Left ventricle myocardium inferior (tissue), 1 donor: ENCODE data around the gene HIC1. TPM values are rescaled to one million over a fixed set of nuclear protein-coding genes. Genes with fewer than 3 reads are reported as not detected.

Experiments
- DNase-seq: peaks from one replicate; pipeline ENCODE4 v3.0.0-alpha.2; 2020
- H3K27ac ChIP-seq: fragments of 200-600 bp; replicated peaks from 2 replicates; pipeline ENCODE4 v1.8.0; 2021
- H3K27me3 ChIP-seq: fragments of 200-600 bp; 2 replicates; pipeline ENCODE4 v1.8.0; 2021; ENCODE audit warnings: low read depth
- H3K36me3 ChIP-seq: fragments of 200-600 bp; 2 replicates; pipeline ENCODE4 v1.8.0; 2021
- H3K4me1 ChIP-seq: fragments of 200-600 bp; 2 replicates; pipeline ENCODE4 v1.8.0; 2021
- H3K4me3 ChIP-seq: fragments of 200-600 bp; 2 replicates; pipeline ENCODE4 v1.8.0; 2021; ENCODE audit warnings: mild to moderate bottlenecking, moderate library complexity
- H3K9me3 ChIP-seq: fragments of 200-600 bp; replicated peaks from 2 replicates; pipeline ENCODE4 v1.8.0; 2021
- intact Hi-C: fragments of 100-400 bp; cut with micrococcal nuclease; formaldehyde crosslinking; loops from one replicate; pipeline ENCODE4 v1.11.0; 2022
- total RNA-seq: library from RNA; stranded (reverse); fragmentation: NEBNext Ultra II Directional; extraction: Animal tissue kit (Norgen Biotek cat#: 25700); gene quantifications from one replicate; pipeline ENCODE4 v1.2.1, GENCODE V29; 2021
- TF ChIP-seq, protein P1 (sequence below): fragments of 200-600 bp; IDR thresholded peaks from 2 replicates; pipeline ENCODE4 v1.8.0; 2021; ENCODE audit warnings: antibody characterized with exemption, mild to moderate bottlenecking, borderline replicate concordance
- donor health status: DM: no; HTN: yes; CAD: no; lungs with severe emphysema.

The HIC1 gene
- total RNA-seq, 1 donor from 2014 or later, result 23.5 TPM

- Histone ChIP-seq H3K4me1 (peaks cover 46% of the 10 kb centered on the region), H3K27ac (peak overlapping the region; percentile 80), H3K9me3 (no peaks in the 10 kb centered on the region), H3K27me3 (no peaks in the 10 kb centered on the region), H3K4me3 (no peak overlapping the region), H3K36me3 (no peaks in the 10 kb centered on the region)
- TF ChIP-seq, protein P1, sequence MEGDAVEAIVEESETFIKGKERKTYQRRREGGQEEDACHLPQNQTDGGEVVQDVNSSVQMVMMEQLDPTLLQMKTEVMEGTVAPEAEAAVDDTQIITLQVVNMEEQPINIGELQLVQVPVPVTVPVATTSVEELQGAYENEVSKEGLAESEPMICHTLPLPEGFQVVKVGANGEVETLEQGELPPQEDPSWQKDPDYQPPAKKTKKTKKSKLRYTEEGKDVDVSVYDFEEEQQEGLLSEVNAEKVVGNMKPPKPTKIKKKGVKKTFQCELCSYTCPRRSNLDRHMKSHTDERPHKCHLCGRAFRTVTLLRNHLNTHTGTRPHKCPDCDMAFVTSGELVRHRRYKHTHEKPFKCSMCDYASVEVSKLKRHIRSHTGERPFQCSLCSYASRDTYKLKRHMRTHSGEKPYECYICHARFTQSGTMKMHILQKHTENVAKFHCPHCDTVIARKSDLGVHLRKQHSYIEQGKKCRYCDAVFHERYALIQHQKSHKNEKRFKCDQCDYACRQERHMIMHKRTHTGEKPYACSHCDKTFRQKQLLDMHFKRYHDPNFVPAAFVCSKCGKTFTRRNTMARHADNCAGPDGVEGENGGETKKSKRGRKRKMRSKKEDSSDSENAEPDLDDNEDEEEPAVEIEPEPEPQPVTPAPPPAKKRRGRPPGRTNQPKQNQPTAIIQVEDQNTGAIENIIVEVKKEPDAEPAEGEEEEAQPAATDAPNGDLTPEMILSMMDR, result no peak
- no peak for DNase-seq
- intact Hi-C loops, result no loop called here
Measured at GRCh38 chr17:2106308-2106955, 51.5 kb downstream of the HIC1 start.

- Histone ChIP-seq H3K4me3 (no peak overlapping the region), H3K9me3 (no peaks in the 10 kb centered on the region), H3K4me1 (peaks cover 39% of the 10 kb centered on the region), H3K27ac (peak overlapping the region; percentile 80), H3K27me3 (no peaks in the 10 kb centered on the region), H3K36me3 (no peaks in the 10 kb centered on the region)
- intact Hi-C loops, result no loop called here
- TF ChIP-seq, protein P1, result no peak
- no peak for DNase-seq
Measured at GRCh38 chr17:2107050-2107449, 52.1 kb downstream of the HIC1 start.

DNA sequence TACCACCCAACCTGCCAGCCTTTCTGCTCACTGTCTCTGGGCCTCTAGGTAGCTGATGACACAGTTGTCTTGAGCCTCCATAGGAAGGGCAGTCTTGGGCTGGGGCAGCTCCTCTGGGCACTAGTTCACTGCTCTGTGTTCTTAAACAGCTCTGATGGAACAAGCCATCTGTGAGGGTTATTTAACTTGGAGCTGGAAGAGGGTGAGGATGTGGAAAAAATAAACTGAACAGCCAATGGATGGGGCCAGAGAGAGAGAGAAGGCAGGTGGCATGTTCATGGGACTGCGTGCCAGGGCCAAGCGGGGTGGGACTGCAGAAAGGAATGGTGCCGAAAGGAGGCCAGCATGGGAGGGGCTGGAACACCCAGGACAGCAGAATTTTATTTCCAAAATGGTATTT is 52.6 kb downstream of the HIC1 start:
- intact Hi-C loops, result no loop called here
- peaks cover 39% of the 10 kb centered on the region for H3K4me1 ChIP-seq
- no peak for DNase-seq
- H3K4me3 ChIP-seq, result no peak overlapping the region
- H3K36me3 ChIP-seq, result no peaks in the 10 kb centered on the region
- H3K27me3 ChIP-seq, result no peaks in the 10 kb centered on the region
- no peaks in the 10 kb centered on the region for H3K9me3 ChIP-seq
- TF ChIP-seq, protein P1, result no peak
- H3K27ac ChIP-seq, result peak overlapping the region; percentile 80

DNA sequence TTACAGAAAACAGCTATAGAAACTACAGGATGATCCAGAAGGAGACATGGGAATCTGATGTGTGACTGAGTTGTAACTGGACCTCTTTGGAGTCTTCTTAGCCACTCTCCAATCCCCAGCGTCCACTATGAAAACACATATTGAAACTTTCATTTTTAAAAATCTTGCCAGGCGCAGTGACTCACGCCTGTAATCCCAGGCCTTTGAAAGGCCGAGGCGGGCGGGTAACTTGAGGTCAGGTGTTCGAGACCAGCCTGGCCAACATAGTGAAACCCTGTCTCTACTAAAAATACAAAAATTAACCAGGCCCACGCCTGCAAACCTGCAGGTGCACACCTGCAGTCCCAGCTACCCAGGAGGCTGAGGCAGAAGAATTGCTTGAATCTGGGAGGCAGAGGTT is 53.3 kb downstream of the HIC1 start:
- no peak for DNase-seq
- H3K36me3 ChIP-seq, result no peaks in the 10 kb centered on the region
- TF ChIP-seq, protein P1, result no peak
- intact Hi-C loops, result no loop called here
- H3K27me3 ChIP-seq, result no peaks in the 10 kb centered on the region
- H3K9me3 ChIP-seq, result no peaks in the 10 kb centered on the region
- peaks cover 36% of the 10 kb centered on the region for H3K4me1 ChIP-seq
- H3K27ac ChIP-seq, result peak overlapping the region; percentile 80
- H3K4me3 ChIP-seq, result no peak overlapping the region

GRCh38 chr17:2110436-2110835 is 55.5 kb downstream of the HIC1 start:
- TF ChIP-seq, protein P1, result no peak
- intact Hi-C loops, result no loop called here

More at GRCh38 chr17:2110436-2110835, 55.5 kb downstream of the HIC1 start:
- no peaks in the 10 kb centered on the region for H3K36me3 ChIP-seq
- no peak for DNase-seq
- H3K27me3 ChIP-seq, result no peaks in the 10 kb centered on the region
- H3K4me3 ChIP-seq, result no peak overlapping the region
- no peak overlapping the region for H3K27ac ChIP-seq
- H3K9me3 ChIP-seq, result no peaks in the 10 kb centered on the region
- H3K4me1 ChIP-seq, result peaks cover 29% of the 10 kb centered on the region
